Myocyte (in vitro differentiated cells): ENCODE results near the gene LRIT1. TPM values are rescaled to one million over a fixed set of nuclear protein-coding genes. Genes with fewer than 3 reads are reported as not detected.
"Not testable (repeated sequence)": the region's sequence is repeated elsewhere in the genome, so short reads cannot be mapped to it uniquely, and the experiment has no call there.

Source experiments
- DNase-seq: peaks from one replicate; pipeline ENCODE4 v3.0.0-alpha.2; 2012; ENCODE audit warnings: low read depth
- polyA plus RNA-seq: library from polyadenylated mRNA; unstranded; fragments of >200 nt; gene quantifications from one replicate; pipeline ENCODE4 v1.2.1, GENCODE V29; 2012; ENCODE audit warnings: missing spikeins
- total RNA-seq: library from RNA; depleted of rRNA; stranded (reverse); fragments of >200 nt; gene quantifications from 2 replicates; pipeline ENCODE4 v1.2.3, GENCODE V29; 2014

LRIT1 gene, protein sequence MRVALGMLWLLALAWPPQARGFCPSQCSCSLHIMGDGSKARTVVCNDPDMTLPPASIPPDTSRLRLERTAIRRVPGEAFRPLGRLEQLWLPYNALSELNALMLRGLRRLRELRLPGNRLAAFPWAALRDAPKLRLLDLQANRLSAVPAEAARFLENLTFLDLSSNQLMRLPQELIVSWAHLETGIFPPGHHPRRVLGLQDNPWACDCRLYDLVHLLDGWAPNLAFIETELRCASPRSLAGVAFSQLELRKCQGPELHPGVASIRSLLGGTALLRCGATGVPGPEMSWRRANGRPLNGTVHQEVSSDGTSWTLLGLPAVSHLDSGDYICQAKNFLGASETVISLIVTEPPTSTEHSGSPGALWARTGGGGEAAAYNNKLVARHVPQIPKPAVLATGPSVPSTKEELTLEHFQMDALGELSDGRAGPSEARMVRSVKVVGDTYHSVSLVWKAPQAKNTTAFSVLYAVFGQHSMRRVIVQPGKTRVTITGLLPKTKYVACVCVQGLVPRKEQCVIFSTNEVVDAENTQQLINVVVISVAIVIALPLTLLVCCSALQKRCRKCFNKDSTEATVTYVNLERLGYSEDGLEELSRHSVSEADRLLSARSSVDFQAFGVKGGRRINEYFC
- total RNA-seq, result 0.11 TPM in 1 of 2 replicates, not detected in the other
- polyA plus RNA-seq, result not detected

DNA sequence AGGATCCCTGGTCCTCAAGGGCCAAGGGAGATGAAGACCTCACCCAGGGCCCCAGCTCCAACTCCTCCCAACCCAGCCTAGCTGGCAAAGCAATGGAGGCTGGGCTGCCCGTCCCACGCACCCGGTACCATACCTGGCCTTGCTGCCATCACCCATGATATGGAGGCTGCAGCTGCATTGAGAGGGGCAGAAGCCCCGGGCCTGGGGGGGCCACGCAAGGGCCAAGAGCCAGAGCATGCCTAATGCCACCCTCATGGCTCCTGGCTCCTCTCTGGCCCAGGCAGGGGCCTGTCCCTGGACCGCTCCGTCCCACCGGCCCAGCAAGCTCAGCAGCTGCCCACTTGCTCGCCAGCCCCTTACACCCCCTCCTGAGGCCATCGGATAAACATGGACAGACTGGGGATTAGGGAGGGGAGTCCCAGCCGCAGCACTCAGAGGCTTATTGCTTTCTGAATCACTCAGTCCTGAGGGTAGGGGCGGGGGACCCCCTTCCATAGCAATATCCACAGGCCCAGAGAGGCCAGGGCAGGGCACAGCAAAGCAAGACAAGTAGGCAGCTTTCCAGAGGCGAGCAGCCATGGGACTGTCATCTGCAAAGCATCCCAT is at the start of gene LRIT1:
Gene LRIT1 (minus strand): TSS at position 362 of the 606 bp plus-strand sequence. CDS start 107 bp downstream, at position 255.
- no peak for DNase-seq

GRCh38 chr10:84290235-84290634 is 48.9 kb upstream of the LRIT1 start:
- DNase-seq, result no peak

GRCh38 chr10:84289521-84290200 is 48.3 kb upstream of the LRIT1 start:
- DNase-seq, result no peak

DNA sequence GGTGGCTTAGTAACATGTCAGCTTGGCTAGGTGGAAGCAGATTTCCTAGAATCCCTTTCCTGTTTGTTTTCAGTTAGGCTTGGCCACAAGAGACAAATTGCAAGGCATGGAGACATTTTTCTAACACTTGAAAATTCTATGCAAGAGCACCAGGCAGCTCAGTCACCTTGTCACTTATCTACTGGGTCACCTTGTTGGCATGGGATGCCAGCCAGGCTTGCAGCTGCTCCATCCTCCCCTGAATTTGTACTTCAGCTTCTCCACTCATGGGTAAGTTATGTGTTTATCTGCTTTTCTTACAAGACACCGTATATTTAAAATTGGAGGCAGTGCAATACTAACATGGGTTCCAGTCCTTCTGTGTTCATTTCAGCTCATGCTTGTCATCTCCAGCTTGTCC is 46.8 kb upstream of the LRIT1 start:
- no peak for DNase-seq

DNA sequence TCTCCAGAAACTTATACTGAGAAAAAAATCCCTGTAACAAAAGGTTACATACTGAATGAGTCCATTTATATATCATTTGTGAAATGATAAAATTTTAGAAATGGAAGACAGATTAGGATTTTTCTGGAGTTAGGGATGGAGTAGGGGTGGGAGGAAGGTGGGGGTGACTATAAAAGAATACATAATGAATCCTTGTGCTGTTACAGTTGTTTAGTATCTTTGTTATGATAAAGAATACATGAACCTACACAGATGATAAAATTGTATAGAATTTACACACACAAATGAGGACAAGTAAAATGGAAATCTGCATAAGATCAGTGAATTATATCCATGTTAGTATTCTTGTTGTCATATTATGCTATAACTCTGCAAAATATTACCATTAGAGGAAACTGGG is 45.3 kb upstream of the LRIT1 start:
- DNase-seq, result no peak

GRCh38 chr10:84279876-84280475 is 38.6 kb upstream of the LRIT1 start:
- not testable (repeated sequence) for DNase-seq

GRCh38 chr10:84270708-84271107 is 29.4 kb upstream of the LRIT1 start:
- DNase-seq, result no peak

DNA sequence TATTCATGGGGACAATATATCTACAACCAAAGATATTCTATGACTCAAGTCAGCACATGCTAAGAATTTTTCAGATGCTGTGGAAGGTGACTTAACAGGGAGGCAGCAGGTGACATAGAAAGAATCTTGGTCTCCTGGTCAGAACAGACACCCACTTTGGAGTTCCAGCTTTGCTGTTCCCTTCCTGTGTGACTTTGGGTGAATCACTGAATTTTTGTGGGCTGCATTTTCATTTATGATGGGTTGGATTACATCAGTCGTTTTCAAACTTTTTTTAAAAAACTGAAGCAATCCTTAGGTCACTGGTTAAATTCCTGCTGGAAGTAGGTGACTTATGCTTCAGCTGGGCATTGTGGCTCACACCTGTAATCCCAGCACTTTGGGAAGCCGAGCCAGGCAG is 28.4 kb upstream of the LRIT1 start:
- DNase-seq, result peak; percentile 47

GRCh38 chr10:84269162-84269561 is 27.8 kb upstream of the LRIT1 start:
- no peak for DNase-seq

DNA sequence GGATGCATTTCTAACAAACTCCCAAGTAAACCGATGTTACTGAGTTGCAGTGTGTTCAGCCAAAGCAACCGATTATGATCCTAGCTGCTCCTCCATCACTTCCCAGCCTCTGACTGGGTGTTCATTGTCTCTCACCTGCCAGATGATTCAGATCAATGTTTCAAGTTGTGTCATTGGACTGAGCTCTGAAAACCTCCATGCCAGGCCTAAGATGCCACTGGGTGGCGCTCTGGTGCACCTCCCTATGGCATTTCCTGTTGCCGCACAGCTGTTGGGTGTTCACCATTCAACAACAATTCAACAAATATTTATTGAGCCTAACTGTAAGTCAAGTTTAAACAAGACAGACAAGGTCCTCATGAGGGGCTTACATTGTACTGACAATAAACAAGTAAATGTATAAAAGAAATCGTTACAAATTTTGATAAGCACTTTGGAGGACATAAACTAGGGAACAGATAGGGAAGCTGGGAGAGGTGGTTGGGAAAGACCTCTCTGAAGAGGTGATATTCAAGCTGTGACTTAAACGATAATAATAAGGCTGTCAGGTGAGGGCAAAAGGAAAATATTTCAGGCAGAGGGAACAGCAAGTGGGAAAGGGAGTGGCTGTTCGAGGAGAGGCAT is 26.3 kb upstream of the LRIT1 start:
- peak; percentile 57 for DNase-seq

GRCh38 chr10:84265418-84265817 is 24.1 kb upstream of the LRIT1 start:
- peak; percentile 90 for DNase-seq

GRCh38 chr10:84264611-84265141 is 23.3 kb upstream of the LRIT1 start:
- DNase-seq, result peak; percentile 66

DNA sequence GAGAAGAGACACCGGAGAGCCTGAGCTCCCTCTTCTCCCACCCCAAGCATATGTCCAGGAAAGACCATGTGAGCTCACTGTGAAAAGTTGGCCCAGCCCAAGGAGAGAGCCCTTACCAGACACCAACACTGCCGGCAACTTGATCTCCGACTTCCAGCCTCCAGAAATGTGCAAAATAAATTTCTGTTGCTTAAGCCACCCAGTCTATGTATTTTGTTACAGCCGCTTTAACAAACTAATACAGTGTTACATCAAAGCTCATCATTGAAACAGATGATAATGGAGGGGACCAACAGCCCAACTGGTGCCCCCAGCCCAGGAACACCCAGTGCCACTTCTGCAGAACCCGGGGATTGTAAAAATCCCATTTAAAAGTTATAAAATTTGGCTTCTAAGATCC is 22.4 kb upstream of the LRIT1 start:
- no peak for DNase-seq

DNA sequence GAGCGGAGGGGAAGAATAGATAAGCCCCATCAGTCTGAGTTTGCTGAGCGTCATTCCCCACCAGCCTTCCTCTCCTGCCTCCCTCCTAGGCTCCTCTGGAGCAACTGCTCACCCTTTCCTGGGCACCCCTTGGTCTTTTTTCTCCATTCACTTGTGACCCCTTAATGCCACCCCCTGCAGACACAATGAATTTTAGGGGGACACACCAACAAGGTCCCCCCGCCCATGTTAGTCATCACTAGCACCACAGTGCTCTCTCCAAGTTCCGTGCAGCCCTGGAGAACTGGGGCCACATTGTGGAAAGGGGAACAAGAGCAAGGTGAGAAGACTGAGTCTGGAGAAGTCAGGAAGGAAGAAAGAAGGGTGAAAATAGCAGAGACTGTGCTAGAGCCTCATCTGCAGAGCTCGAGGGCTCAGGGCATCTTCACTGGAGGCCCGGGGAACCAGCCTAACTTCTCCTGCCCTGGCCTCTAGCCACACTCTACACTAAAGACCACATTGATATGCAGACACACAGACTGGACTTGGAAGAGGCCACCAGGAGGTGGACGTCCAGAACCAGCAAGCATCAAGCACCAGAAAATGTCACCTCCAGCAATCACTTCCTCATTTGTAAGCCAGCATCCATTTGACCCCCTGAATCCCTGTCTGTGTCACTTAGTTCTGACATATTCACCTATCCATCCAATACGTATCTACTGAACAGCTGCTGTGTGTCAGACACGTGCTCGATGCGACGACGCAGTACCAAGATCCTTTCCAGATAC is 21.0 kb upstream of the LRIT1 start:
- no peak for DNase-seq

DNA sequence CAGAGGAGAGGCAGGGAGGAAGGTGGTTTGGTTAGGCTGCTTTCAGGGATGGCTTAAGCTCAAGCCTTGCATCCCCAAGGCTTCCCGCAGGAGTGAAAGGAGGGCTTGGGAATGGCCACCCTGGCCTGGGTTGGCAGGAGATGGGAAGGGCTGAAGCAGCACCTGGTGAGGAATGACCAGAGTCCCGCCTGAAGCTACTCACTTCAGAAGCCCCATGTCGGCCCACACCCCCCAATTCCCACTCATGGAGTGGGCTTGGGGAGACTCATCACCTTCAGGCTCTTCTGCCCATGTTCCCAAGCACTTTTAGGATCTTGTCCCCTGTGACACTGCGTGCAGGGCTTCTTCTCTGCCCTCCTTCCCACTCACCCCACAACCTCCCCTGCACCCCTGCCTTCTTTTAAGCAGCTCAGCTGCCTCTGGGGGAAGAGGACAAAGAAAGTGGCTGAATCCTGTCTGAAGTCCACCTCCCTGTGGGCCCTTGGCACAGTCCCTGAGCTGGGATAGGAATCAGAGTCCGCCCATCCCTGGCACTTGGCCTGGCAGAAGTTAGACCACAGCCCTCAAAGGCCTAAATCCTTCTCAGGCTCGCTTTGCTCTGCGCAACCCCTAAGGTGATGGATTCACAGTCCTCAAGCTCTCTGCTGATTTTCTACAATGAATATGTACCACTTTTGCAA is 20.0 kb upstream of the LRIT1 start:
- no peak for DNase-seq

DNA sequence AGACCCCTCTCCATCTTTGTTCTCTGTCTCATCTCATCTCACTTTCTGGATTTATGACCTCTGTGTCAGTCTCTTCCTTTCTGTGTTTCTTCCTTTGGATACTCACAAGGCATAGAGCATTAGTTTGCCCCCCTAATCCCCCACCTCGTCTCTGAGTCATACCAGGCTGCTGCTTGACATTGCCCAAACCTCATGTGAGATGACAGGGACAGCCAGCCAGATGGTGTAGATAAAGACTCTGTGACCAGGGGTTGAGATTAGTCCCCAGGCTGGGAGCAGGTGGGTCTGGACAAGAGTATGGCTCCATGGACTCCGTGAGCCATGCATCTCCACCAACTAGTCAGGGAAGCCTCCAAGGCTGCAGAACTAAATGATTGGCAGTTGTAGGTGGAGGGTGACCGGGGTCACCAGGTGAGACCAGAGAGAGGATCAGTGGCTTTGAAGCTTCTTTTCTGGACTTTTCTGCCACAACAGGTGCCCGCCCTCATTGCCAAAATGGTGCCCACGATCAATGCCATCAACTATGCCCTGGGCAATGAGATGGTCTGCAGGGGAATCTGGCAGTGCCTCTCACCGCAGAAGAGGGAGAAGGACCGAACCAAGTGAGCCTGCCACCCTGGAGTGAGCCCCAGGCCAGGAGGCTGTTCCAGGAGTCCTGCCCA is 16.8 kb upstream of the LRIT1 start:
- no peak for DNase-seq

DNA sequence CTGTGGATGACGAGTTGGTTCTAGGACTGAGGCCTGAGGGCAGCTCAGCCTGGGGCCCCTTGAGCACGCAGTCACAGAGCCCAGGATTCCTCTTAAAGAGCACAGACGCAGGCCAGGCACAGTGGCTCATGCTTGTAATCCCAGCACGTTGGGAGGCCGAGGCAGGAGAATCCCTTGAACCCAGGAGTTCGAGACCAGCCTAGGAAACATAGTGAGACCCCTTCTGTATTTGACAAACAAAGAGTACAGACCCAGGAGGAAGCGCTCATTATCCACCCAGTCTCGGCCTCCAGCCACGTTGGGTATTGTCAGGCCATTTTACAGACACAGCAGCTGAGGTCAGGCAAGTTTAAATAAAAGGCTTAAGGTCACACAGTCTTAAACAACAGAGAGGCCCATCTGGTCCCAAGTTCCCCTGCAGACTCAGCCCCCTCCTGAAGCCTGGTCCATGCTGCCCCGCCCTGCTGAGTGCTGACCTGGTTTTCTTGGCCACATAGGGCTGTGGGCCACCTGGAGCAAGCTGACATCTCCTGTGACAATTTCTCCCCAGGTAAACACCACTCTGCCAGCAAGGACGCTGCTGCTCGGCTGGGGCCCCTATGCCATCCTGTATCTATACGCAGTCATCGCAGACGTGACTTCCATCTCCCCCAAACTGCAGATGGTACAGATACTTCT is 16.1 kb upstream of the LRIT1 start:
- DNase-seq, result no peak
